K562 (cell line): ENCODE measurements around the gene NFATC3. TPM values are rescaled to one million over a fixed set of nuclear protein-coding genes. Genes with fewer than 3 reads are reported as not detected.

Experiments
- EP400 ChIP-seq: fragments of 450-650 bp; IDR thresholded peaks from 2 replicates; pipeline ENCODE4 v1.6.1; 2017; ENCODE audit warnings: antibody characterized with exemption, mild to moderate bottlenecking, moderate library complexity
- SIN3A ChIP-seq, 2 experiments: fragments of 150-350 bp in 1 of 2; IDR thresholded peaks; 2 replicates each; pipeline ENCODE4 v1.6.1; 2011 to 2016; ENCODE audit warnings: borderline replicate concordance in 2 of 2, low read depth in 2 of 2, low read length in 2 of 2, mild to moderate bottlenecking in 2 of 2, moderate library complexity in 2 of 2; ENCODE audit not compliant: control insufficient read depth in 1 of 2
- ZBTB40 ChIP-seq, 2 experiments: fragments of 450-650 bp in 1 of 2; sonication (generic) in 1 of 2; formaldehyde crosslinking in 1 of 2; IDR thresholded peaks; 2 replicates each; pipeline versions ENCODE4 v1.7.1 to v1.9.0; 2016 to 2022; ENCODE audit warnings: inconsistent platforms in 1 of 2, mild to moderate bottlenecking in 1 of 2, missing genetic modification reagents in 1 of 2
- polyA plus RNA-seq, 8 experiments: library from polyadenylated mRNA; depleted of rRNA in 4 of 8; stranded (reverse) in 5 of 8; unstranded in 3 of 8; fragments of >200 nt; fragmentation: Nextera tagmentation in 2 of 8; fragmentation: Illumina TruSeq in 1 of 8; extraction: Ambion mirVana in 2 of 8; extraction: Trizol in 1 of 8; gene quantifications; 2 replicates each; pipeline versions ENCODE4 v1.2.1 to v1.2.3, GENCODE V29; 2011 to 2014; ENCODE audit warnings: inconsistent platforms in 1 of 8, missing spikeins in 1 of 8
- total RNA-seq, 7 experiments: library from RNA; depleted of rRNA in 6 of 7; stranded (reverse); fragments of >200 nt in 6 of 7; fragmentation: Illumina TruSeq in 2 of 7; extraction: Trizol in 2 of 7; gene quantifications; 2 replicates each; pipeline versions ENCODE4 v1.2.1 to v1.2.3, GENCODE V29; 2011 to 2021; ENCODE audit warnings: low replicate concordance in 1 of 7

NFATC3 gene
- total and polyA plus RNA-seq, 9 of the 15 experiments (the other 6 are each of a cell fraction or from before 2014, with no cell fraction given): 15.7 to 98.4 (median 59.4) TPM

GRCh38 chr16:68066763-68067162 lies 18.4 kb upstream of the NFATC3 start (continued):
- TF ChIP-seq ZBTB40 (IDR thresholded peaks at IDR 0.05): no peak
- TF ChIP-seq ZBTB40 (CRISPR knock-in tag; IDR thresholded peaks at IDR 0.05): no peak
- TF ChIP-seq EP400: no peak
- no peak for TF ChIP-seq SIN3A (IDR thresholded peaks at IDR 0.05; ENCODE audit: borderline replicate concordance in 2 of 2, control insufficient read depth in 1 of 2, low read depth in 2 of 2, low read length in 2 of 2)
